Neural cell (in vitro differentiated cells): Measurements from ENCODE around the gene KIAA0753. TPM values are rescaled to one million over a fixed set of nuclear protein-coding genes. Genes with fewer than 3 reads are reported as not detected.

Source experiments
- H2AFZ ChIP-seq: fragments of 200-600, 300-800 bp; sonication (generic), shearing (Covaris generic); 2 replicates; pipeline ENCODE4 v1.6.0; 2014; ENCODE audit warnings: low read depth, mild to moderate bottlenecking, antibody characterized with exemption, low read length, moderate library complexity
- H3F3A ChIP-seq: fragments of 200-600 bp; shearing (Covaris generic); 2 replicates; pipeline ENCODE4 v1.6.1; 2016; ENCODE audit warnings: mild to moderate bottlenecking, moderate library complexity, mixed read lengths, antibody characterized with exemption, low read length; ENCODE audit not compliant: insufficient read depth, poor library complexity, severe bottlenecking
- H3K27ac ChIP-seq: fragments of 200-600, 300-800 bp; sonication (generic), shearing (Covaris generic); 2 replicates; pipeline ENCODE4 v1.5.1; 2014; ENCODE audit warnings: mild to moderate bottlenecking, low read length, moderate library complexity
- H3K27me3 ChIP-seq: fragments of 300-800, 200-600 bp; sonication (generic), shearing (Covaris generic); 2 replicates; pipeline ENCODE4 v1.6.0; 2014; ENCODE audit warnings: mild to moderate bottlenecking, low read depth, low read length, moderate library complexity; ENCODE audit not compliant: insufficient read depth
- H3K36me3 ChIP-seq: fragments of 300-800, 200-600 bp; sonication (generic), shearing (Covaris generic); 2 replicates; pipeline ENCODE4 v1.5.1; 2014; ENCODE audit warnings: mild to moderate bottlenecking, antibody characterized with exemption, low read length, moderate library complexity; ENCODE audit not compliant: insufficient read depth
- H3K4me2 ChIP-seq: fragments of 300-800, 200-600 bp; sonication (generic), shearing (Covaris generic); 2 replicates; pipeline ENCODE4 v1.6.0; 2014; ENCODE audit warnings: mild to moderate bottlenecking, low read length
- H3K4me3 ChIP-seq: fragments of 300-800, 200-600 bp; sonication (generic), shearing (Covaris generic); 2 replicates; pipeline ENCODE4 v1.5.1; 2014; ENCODE audit warnings: mild to moderate bottlenecking, low read length, moderate library complexity
- H3K79me2 ChIP-seq: fragments of 200-600 bp; shearing (Covaris generic); replicated peaks from 2 replicates; pipeline ENCODE4 v1.6.0; 2014; ENCODE audit warnings: mild to moderate bottlenecking, low read length, moderate library complexity; ENCODE audit not compliant: insufficient read depth
- H3K9ac ChIP-seq: fragments of 300-800, 200-600 bp; sonication (generic), shearing (Covaris generic); 2 replicates; pipeline ENCODE4 v1.6.1; 2016; ENCODE audit warnings: mild to moderate bottlenecking, low read length, mixed read lengths
- H3K9me2 ChIP-seq: fragments of 200-600 bp; shearing (Covaris generic); 2 replicates; pipeline ENCODE4 v1.6.1; 2016; ENCODE audit warnings: mild to moderate bottlenecking, low read length, mixed read lengths; ENCODE audit not compliant: insufficient read depth
- H3K9me3 ChIP-seq: fragments of 200-600, 300-800 bp; sonication (generic), shearing (Covaris generic); 2 replicates; pipeline ENCODE4 v1.6.1; 2016; ENCODE audit warnings: mild to moderate bottlenecking, mixed run types, low read length, moderate library complexity, mixed read lengths
- H4K20me1 ChIP-seq: fragments of 200-600 bp; shearing (Covaris generic); 2 replicates; pipeline ENCODE4 v1.6.1; 2016; ENCODE audit warnings: mild to moderate bottlenecking, mixed run types; ENCODE audit not compliant: insufficient read depth
- EP300 ChIP-seq: fragments of 450-650 bp; conservative IDR thresholded peaks from 2 replicates; pipeline ENCODE4 v1.6.1; 2014; ENCODE audit warnings: antibody characterized with exemption, mild to moderate bottlenecking, moderate library complexity; ENCODE audit not compliant: poor library complexity, severe bottlenecking
- EZH2 ChIP-seq: fragments of 200-600, 300-800 bp; shearing (Covaris generic), sonication (generic); IDR thresholded peaks from 2 replicates; pipeline ENCODE4 v1.6.1; 2014; ENCODE audit warnings: antibody characterized with exemption, low read length, borderline replicate concordance, mild to moderate bottlenecking; ENCODE audit not compliant: insufficient read depth, poor library complexity, severe bottlenecking
- MXI1 ChIP-seq: fragments of 450-650 bp; conservative IDR thresholded peaks from 2 replicates; pipeline ENCODE4 v1.6.1; 2014; ENCODE audit warnings: antibody characterized with exemption, mild to moderate bottlenecking; ENCODE audit not compliant: poor library complexity, severe bottlenecking
- POLR2AphosphoS5 ChIP-seq: IDR thresholded peaks from 2 replicates; pipeline ENCODE4 v1.6.1; 2012
- RAD21 ChIP-seq: fragments of 450-650 bp; conservative IDR thresholded peaks from 2 replicates; pipeline ENCODE4 v1.6.1; 2014; ENCODE audit warnings: antibody characterized with exemption, mild to moderate bottlenecking, moderate library complexity
- SMC3 ChIP-seq: fragments of 450-650 bp; conservative IDR thresholded peaks from 2 replicates; pipeline ENCODE4 v1.6.1; 2014; ENCODE audit warnings: antibody characterized with exemption, mild to moderate bottlenecking, moderate library complexity; ENCODE audit not compliant: poor library complexity
- TAF1 ChIP-seq: IDR thresholded peaks from 2 replicates; pipeline ENCODE4 v1.6.1; 2012; ENCODE audit warnings: low read depth
- polyA plus RNA-seq: library from polyadenylated mRNA; depleted of rRNA; stranded (reverse); fragments of >200 nt; gene quantifications from 2 replicates; pipeline ENCODE4 v1.2.3, GENCODE V29; 2014
- TF ChIP-seq, protein P1 (sequence below): IDR thresholded peaks from 2 replicates; pipeline ENCODE4 v1.6.1; 2012; ENCODE audit warnings: borderline replicate concordance
- TF ChIP-seq, protein P2 (sequence below): fragments of 450-650 bp; IDR thresholded peaks from 2 replicates; pipeline ENCODE4 v1.5.1; 2014; ENCODE audit warnings: antibody characterized with exemption, mild to moderate bottlenecking, moderate library complexity; ENCODE audit not compliant: poor library complexity, severe bottlenecking

Gene KIAA0753
- polyA plus RNA-seq, 1 donor from 2014 or later = 32.3 TPM

DNA sequence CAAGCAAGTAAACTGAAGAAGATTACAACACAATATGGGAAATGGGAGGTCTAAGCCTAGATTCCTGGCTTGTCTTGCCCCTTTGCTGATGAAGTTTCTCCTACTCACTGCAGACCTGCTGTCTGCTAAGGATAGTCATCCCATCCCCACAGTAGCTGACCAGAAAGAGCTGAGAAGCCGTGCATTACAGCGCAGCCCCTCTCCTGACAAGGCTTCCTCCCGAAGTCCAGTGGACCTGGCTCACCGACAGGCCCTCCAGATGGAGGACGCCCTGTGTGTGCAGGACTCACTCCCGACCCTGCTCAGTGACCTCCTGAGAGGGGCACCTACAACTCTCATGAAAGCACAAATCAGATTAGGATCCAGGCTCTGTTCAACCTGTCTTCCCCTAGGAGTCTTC is 35.4 kb downstream of the KIAA0753 start:
- no peaks in the 10 kb centered on the region for H3K9me2 ChIP-seq
- no peak overlapping the region for H3K4me2 ChIP-seq
- H3F3A ChIP-seq = no peaks in the 10 kb centered on the region
- H4K20me1 ChIP-seq = no peaks in the 10 kb centered on the region
- TF ChIP-seq, protein P1, sequence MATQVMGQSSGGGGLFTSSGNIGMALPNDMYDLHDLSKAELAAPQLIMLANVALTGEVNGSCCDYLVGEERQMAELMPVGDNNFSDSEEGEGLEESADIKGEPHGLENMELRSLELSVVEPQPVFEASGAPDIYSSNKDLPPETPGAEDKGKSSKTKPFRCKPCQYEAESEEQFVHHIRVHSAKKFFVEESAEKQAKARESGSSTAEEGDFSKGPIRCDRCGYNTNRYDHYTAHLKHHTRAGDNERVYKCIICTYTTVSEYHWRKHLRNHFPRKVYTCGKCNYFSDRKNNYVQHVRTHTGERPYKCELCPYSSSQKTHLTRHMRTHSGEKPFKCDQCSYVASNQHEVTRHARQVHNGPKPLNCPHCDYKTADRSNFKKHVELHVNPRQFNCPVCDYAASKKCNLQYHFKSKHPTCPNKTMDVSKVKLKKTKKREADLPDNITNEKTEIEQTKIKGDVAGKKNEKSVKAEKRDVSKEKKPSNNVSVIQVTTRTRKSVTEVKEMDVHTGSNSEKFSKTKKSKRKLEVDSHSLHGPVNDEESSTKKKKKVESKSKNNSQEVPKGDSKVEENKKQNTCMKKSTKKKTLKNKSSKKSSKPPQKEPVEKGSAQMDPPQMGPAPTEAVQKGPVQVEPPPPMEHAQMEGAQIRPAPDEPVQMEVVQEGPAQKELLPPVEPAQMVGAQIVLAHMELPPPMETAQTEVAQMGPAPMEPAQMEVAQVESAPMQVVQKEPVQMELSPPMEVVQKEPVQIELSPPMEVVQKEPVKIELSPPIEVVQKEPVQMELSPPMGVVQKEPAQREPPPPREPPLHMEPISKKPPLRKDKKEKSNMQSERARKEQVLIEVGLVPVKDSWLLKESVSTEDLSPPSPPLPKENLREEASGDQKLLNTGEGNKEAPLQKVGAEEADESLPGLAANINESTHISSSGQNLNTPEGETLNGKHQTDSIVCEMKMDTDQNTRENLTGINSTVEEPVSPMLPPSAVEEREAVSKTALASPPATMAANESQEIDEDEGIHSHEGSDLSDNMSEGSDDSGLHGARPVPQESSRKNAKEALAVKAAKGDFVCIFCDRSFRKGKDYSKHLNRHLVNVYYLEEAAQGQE = no peak
- no peak for TF ChIP-seq POLR2AphosphoS5
- TF ChIP-seq, protein P2, sequence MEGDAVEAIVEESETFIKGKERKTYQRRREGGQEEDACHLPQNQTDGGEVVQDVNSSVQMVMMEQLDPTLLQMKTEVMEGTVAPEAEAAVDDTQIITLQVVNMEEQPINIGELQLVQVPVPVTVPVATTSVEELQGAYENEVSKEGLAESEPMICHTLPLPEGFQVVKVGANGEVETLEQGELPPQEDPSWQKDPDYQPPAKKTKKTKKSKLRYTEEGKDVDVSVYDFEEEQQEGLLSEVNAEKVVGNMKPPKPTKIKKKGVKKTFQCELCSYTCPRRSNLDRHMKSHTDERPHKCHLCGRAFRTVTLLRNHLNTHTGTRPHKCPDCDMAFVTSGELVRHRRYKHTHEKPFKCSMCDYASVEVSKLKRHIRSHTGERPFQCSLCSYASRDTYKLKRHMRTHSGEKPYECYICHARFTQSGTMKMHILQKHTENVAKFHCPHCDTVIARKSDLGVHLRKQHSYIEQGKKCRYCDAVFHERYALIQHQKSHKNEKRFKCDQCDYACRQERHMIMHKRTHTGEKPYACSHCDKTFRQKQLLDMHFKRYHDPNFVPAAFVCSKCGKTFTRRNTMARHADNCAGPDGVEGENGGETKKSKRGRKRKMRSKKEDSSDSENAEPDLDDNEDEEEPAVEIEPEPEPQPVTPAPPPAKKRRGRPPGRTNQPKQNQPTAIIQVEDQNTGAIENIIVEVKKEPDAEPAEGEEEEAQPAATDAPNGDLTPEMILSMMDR = no peak
- TF ChIP-seq SMC3 = no peak
- no peak for TF ChIP-seq EP300
- no peak for TF ChIP-seq EZH2
- TF ChIP-seq MXI1 = no peak
- no peak for TF ChIP-seq RAD21
- TF ChIP-seq TAF1 = no peak
- H3K9me3 ChIP-seq = no peaks in the 10 kb centered on the region
- peaks cover 6% of the 10 kb centered on the region for H3K36me3 ChIP-seq
- H3K27me3 ChIP-seq = no peaks in the 10 kb centered on the region
- H3K79me2 ChIP-seq = no peaks in the 10 kb centered on the region
- no peak overlapping the region for H2AFZ ChIP-seq
- H3K4me3 ChIP-seq = no peak overlapping the region
- no peak overlapping the region for H3K9ac ChIP-seq
- H3K27ac ChIP-seq = no peak overlapping the region

DNA sequence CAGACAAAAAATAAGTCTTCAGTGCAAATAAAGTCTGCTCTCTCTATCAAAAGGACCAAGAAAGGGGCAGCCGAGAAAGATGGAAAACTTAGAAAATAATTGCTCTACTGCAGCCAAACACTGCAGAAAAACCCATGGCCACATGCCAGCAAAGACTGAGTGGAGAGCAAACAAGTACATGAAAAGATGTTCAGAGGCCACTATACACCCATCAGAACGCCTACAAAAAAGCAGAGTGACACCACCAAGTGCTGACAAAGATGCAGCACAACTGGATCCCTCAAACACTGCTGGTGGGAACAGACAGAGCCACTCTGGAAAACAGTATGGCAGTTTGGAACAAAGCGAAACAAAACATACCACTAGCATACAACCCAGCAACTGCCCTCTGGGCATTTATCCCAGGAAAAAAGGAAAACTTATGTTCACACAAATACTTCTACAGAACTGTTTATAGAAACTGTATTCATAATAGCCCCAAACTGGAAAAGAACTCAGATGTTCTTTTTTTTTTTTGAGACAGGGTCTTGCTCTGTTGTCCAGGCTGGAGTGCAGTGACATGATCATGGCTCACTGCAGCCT is 36.7 kb downstream of the KIAA0753 start:
- H3K9me2 ChIP-seq = no peaks in the 10 kb centered on the region
- H4K20me1 ChIP-seq = no peaks in the 10 kb centered on the region
- no peaks in the 10 kb centered on the region for H3K9me3 ChIP-seq
- H3K4me2 ChIP-seq = no peak overlapping the region
- no peak overlapping the region for H3K27ac ChIP-seq
- H3K27me3 ChIP-seq = no peaks in the 10 kb centered on the region
- no peak overlapping the region for H3K4me3 ChIP-seq
- no peak overlapping the region for H3K9ac ChIP-seq
- no peaks in the 10 kb centered on the region for H3K79me2 ChIP-seq
- no peaks in the 10 kb centered on the region for H3F3A ChIP-seq
- H2AFZ ChIP-seq = no peak overlapping the region
- no peak for TF ChIP-seq EP300
- TF ChIP-seq, protein P2 = no peak
- TF ChIP-seq POLR2AphosphoS5 = no peak
- TF ChIP-seq EZH2 = no peak
- no peak for TF ChIP-seq MXI1
- TF ChIP-seq RAD21 = no peak
- TF ChIP-seq SMC3 = no peak
- TF ChIP-seq, protein P1 = no peak
- TF ChIP-seq TAF1 = no peak
- peaks cover 11% of the 10 kb centered on the region for H3K36me3 ChIP-seq
